ENCODE results near the gene HNRNPU.

DNA sequence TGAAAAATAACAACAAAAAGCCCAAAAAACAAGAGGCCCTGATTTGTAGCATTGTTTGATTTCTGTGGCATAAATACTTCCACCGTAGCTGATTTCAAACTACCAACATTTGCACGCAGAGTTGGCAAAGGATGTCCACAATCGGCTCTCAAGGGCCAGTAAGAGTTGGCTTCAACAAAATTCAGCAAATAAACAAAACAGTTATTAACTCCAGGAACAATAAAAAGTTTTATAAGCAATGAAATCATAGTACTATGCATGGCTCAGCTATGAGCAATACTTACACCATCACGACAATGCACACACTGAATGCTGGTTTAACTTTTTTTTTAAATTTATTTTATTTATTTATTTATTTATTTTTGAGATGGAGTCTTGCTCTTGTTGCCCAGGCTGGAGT is 37.6 kb downstream of the HNRNPU start:
- TF ChIP-seq, protein P1, sequence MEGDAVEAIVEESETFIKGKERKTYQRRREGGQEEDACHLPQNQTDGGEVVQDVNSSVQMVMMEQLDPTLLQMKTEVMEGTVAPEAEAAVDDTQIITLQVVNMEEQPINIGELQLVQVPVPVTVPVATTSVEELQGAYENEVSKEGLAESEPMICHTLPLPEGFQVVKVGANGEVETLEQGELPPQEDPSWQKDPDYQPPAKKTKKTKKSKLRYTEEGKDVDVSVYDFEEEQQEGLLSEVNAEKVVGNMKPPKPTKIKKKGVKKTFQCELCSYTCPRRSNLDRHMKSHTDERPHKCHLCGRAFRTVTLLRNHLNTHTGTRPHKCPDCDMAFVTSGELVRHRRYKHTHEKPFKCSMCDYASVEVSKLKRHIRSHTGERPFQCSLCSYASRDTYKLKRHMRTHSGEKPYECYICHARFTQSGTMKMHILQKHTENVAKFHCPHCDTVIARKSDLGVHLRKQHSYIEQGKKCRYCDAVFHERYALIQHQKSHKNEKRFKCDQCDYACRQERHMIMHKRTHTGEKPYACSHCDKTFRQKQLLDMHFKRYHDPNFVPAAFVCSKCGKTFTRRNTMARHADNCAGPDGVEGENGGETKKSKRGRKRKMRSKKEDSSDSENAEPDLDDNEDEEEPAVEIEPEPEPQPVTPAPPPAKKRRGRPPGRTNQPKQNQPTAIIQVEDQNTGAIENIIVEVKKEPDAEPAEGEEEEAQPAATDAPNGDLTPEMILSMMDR (IDR thresholded peaks at IDR 0.05 in 8 of 11, conservative IDR thresholded peaks at IDR 0.05 in 3 of 11) = no peak
- TF ChIP-seq POLR2AphosphoS5 (IDR thresholded peaks at IDR 0.05) = no peak

All from spleen (tissue), 7 donors.